ENCODE data around the gene RFC1.

RFC1 gene

DNA sequence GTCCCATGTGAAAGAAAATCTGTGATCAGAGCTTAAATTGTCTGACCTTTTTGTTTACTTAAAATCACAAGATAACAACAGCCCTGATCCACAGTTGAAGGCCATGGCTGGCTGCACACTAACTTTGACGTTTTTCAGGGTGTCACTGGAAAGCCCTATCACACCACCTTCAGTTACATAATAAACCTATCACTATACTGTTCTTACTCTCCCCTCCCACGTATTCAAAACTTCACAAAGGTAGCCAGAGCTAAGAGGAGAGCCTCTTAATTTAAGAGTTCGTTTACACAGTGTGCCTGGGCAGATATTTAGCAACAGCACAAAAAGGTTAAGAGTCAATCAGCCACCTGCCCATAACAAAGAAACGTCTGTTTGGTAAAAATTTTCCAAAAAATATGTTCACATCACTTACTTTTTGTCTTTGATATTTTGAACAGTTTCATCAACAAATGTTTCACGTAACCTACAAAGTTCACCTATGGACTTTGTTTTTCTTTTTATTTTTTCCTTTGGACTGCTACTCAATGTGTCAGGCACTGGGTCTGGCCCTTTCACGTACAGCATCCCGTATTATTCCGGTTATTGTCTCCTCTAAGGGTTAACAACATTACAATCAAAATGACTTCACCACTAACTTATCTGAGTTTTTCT lies 25.0 kb downstream of the RFC1 start:
- DNase-seq (ENCODE audit: extremely low read depth, low read depth), result no peak
- TF ChIP-seq, protein P1, sequence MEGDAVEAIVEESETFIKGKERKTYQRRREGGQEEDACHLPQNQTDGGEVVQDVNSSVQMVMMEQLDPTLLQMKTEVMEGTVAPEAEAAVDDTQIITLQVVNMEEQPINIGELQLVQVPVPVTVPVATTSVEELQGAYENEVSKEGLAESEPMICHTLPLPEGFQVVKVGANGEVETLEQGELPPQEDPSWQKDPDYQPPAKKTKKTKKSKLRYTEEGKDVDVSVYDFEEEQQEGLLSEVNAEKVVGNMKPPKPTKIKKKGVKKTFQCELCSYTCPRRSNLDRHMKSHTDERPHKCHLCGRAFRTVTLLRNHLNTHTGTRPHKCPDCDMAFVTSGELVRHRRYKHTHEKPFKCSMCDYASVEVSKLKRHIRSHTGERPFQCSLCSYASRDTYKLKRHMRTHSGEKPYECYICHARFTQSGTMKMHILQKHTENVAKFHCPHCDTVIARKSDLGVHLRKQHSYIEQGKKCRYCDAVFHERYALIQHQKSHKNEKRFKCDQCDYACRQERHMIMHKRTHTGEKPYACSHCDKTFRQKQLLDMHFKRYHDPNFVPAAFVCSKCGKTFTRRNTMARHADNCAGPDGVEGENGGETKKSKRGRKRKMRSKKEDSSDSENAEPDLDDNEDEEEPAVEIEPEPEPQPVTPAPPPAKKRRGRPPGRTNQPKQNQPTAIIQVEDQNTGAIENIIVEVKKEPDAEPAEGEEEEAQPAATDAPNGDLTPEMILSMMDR (IDR thresholded peaks at IDR 0.05; ENCODE audit: low read depth, low read length, missing control alignments), result no peak
- H3K4me3 ChIP-seq (replicated peaks; ENCODE audit: low read depth, low read length), result no peak overlapping the region

DNA sequence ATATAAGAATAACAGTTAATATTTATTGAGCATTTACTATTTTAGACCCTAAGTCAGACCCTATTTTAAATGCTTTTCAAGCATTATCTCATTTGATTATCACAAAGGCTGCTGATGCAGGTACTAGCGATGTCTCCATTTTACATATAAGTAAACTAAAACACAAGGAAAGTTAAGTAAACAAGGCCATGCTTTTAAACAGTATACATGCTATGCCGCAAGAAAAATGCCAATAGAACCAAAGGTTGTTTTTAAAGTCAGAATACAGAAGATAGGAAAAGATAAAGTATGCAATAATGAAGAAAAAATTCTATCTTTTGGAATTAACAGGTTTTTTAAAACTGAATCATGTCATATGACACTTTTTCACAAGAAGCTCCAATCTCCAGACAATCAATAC lies 26.2 kb downstream of the RFC1 start:
- no peak for DNase-seq (ENCODE audit: extremely low read depth, low read depth)
- TF ChIP-seq, protein P1 (IDR thresholded peaks at IDR 0.05; ENCODE audit: low read depth, low read length, missing control alignments), result no peak

DNA sequence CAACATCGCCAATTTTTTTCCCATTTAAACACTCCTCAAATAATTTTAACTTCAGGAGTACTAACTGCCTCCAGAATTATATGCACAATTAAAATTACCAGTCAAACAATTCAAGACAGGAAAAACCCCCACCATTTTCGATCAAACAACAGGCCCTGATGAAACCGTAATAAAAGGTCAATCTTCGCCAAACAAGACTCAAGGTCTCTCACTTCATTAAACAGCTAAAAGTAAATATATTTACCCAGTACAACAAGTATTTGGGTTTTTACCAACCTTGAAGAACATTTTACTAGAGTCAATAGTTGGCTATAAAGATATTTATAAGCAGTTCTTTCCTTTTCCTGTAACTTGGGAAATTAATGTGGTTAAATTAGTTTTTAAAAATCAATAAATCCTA lies 28.3 kb downstream of the RFC1 start:
- DNase-seq (ENCODE audit: extremely low read depth, low read depth), result no peak
- H3K4me3 ChIP-seq (replicated peaks; ENCODE audit: low read depth, low read length), result no peak overlapping the region
- TF ChIP-seq, protein P1 (IDR thresholded peaks at IDR 0.05; ENCODE audit: low read depth, low read length, missing control alignments), result no peak

More for the DNA sequence above, 26.2 kb downstream of the RFC1 start:
- H3K4me3 ChIP-seq (replicated peaks; ENCODE audit: low read depth, low read length), result no peak overlapping the region

DNA sequence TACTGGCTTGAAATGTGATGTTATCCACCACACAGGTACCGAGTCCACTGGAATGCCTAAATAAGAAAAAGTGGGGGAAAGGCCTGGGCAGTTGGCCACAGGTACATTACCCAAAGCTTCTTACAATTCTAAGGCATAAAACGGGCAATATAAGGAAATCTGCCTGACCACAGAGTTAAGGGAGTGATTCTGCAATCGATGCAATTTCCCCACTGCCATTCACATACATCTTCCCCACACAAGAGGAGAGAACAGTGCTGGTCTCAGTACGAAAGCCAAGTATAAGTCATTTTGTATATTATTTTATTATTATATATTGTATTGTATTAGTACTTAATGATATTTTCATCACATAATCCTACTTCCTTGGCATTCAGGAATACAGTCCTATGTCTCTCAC lies 30.6 kb downstream of the RFC1 start:
- DNase-seq (ENCODE audit: extremely low read depth, low read depth), result no peak
- TF ChIP-seq, protein P1 (IDR thresholded peaks at IDR 0.05; ENCODE audit: low read depth, low read length, missing control alignments), result no peak
- no peak overlapping the region for H3K4me3 ChIP-seq (replicated peaks; ENCODE audit: low read depth, low read length)

DNA sequence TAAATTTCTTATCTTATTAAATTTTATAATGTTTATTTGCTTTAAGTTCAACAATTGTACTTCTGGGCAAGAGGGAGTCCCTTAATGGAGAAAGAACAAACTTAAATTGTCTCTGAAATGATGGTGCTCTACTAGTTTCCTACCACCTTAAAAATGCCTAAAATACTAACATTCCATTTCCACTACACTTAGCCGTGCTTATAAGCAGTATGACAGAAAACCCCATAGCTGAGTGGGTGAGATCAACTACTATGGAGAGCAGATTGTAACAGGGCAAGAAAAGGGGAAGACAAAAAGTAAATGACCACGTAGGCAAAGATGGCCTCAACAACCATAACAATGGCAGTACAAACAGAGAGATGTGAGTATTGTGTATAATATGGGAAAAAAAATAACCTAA lies 35.0 kb downstream of the RFC1 start:
- H3K4me3 ChIP-seq (replicated peaks; ENCODE audit: low read depth, low read length), result no peak overlapping the region
- no peak for DNase-seq (ENCODE audit: extremely low read depth, low read depth)
- TF ChIP-seq, protein P1 (IDR thresholded peaks at IDR 0.05; ENCODE audit: low read depth, low read length, missing control alignments), result no peak

DNA sequence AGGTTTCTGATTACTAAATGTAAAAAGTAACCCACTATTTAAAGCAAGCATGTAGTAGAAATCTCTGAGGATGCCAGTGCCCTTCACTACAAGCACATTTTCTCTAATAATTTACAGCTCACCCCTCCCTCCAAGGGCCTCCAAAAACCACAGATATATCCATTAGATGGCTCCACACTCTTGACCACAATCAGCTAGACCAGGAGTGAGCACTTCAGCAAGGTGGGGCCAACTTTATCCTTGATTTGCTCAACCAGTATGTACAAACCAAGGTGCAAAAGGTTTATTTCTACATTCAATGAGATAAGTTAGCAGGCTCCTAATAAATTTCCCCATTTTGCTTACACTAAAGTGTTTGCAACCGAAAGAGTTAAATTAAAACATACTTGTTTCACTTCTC lies 35.8 kb downstream of the RFC1 start:
- TF ChIP-seq, protein P1 (IDR thresholded peaks at IDR 0.05; ENCODE audit: low read depth, low read length, missing control alignments), result no peak
- no peak for DNase-seq (ENCODE audit: extremely low read depth, low read depth)
- no peak overlapping the region for H3K4me3 ChIP-seq (replicated peaks; ENCODE audit: low read depth, low read length)

DNA sequence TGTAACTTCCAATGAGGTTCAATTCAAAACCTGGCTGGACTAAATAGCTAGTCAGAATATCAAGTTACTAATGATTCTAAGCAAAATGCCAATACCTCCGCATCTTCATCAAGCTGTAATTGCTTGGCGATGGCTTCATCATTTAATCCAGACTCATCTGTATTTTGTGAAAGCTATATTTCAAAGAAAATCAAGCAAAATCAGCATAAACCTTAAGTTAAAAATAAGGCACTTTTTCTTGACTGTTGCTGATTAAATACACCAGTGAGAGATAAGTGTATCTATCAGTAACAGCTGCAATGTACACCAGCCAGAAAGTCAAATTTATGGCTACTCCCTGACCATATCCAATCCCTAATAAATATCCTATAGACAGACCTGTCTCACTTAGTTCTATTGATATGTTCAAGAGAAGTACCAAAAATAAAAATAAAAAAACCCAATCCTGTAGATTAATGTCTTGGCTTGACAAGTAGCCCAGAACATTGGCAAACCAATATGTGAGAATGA lies 39.6 kb downstream of the RFC1 start:
- TF ChIP-seq, protein P1 (IDR thresholded peaks at IDR 0.05; ENCODE audit: low read depth, low read length, missing control alignments), result no peak
- DNase-seq (ENCODE audit: extremely low read depth, low read depth), result no peak
- no peak overlapping the region for H3K4me3 ChIP-seq (replicated peaks; ENCODE audit: low read depth, low read length)

Data from HFF-Myc (cell line).